DMS53 (cell line): ENCODE measurements around the gene CMTM6.
"Not testable (repeated sequence)": the region's sequence is repeated elsewhere in the genome, so short reads cannot be mapped to it uniquely, and the experiment has no call there.

Experiments
- DNase-seq: peaks from one replicate; lab custom pipeline; 2025; lab: John Stamatoyannopoulos, UW

The CMTM6 gene

DNA sequence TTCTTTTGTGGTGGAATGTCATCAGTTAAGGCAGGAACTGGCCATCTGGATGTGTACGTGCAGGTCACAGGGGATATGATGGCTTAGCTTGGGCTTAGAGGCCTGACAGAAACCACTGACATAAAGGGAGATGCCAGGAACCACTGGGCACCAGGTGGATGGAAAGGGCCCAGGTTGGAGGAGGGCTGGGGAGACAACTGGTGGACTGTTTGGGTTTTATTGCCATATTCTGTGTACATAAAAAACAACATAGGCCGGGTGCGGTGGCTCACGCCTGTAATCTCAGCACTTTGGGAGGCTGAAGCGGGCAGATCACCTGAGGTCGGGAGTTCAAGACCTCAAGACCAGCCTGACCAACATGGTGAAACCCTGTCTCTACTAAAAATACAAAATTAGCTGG lies 35.8 kb downstream of the CMTM6 start:
- not testable (repeated sequence) for DNase-seq

DNA sequence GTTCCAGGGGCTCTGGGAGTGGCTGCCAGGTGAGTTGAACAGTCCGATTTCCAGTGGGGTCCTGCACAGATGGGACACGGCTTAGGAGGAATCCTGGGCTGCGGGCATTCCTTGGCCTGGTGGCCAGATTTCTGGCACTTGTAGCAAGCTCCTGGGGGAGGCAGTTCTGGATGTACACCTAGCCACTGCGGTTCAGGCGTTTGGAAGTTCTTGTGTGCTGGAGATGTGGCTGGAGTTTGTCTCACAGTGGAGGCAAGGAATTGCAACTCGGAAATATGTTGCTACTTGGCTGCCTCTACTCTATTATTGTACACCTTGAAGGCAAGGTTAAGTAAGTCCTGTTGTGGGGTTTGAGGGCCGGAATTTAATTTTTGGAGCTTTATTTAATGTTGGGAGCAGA lies 37.9 kb downstream of the CMTM6 start:
- DNase-seq: not testable (repeated sequence)

GRCh38 chr3:32463415-32463814 lies 39.2 kb downstream of the CMTM6 start:
- not testable (repeated sequence) for DNase-seq

DNA sequence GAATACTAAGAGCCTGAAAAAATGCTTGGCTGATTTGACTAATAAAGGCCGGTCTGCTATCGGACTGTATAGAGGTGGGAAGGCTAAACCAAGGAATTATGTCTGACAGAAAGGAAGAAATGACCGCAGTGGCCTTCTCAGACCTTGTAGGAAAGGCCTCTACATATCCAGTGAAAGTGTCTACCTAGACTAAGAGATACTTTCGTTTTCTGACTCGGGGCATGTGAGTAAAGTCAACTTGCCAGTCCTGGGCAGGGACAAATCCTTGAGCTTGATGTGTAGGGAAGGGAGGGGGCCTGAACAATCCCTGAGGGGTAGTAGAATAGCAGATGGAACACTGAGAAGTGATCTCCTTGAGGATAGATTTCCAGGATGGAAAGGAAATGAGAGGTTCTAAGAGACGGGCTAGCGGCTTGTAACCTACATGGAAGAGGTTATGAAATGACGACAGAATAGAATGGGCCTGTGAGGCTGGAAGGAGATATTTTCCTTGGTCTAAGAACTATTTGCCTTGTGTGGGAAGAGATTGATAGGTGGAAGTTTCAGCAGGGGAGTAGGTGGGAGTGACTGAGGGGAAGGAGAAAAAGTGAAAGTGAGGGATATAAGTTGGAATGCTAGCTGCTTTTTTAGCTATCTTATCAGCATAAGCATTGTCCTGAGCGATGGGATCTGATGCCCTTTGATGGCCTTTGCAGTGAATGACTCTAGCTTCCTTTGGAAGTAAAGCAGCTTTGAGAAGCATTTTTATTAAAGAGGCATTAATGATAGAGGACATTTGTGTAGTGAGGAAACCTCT lies 40.3 kb downstream of the CMTM6 start:
- DNase-seq: peak; percentile 30

DNA sequence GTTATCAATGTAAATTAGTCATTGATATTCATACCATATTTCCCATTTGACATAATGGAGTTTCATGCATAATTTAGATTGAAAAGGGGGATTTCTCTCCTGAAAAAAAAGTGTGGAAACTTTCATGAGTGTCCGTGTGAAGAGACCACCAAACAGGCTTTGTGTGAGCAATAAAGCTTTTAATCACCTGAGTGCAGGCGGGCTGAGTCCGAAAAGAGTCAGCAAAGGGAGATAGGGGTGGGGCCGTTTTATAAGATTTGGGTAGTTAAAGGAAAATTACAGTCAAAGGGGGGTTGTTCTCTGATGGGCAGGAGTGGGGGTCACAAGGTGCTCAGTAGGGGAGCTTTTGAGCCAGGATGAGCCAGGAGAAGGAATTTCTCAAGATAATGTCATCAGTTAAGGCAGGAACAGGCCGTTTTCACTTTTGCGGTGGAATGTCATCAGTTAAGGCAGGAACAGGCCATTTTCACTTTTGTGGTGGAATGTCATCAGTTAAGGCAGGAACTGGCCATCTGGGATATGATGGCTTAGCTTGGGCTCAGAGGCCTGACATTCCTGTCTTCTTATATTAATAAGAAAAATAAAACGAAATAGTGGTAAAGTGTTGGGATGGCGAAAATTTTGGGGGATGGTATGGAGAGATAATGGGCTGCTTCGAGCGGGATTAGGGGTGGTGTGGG lies 41.7 kb downstream of the CMTM6 start:
- DNase-seq: not testable (repeated sequence)

- peak; percentile 82 for DNase-seq
Observed at GRCh38 chr3:32460031-32460749, 42.5 kb downstream of the CMTM6 start.

DNA sequence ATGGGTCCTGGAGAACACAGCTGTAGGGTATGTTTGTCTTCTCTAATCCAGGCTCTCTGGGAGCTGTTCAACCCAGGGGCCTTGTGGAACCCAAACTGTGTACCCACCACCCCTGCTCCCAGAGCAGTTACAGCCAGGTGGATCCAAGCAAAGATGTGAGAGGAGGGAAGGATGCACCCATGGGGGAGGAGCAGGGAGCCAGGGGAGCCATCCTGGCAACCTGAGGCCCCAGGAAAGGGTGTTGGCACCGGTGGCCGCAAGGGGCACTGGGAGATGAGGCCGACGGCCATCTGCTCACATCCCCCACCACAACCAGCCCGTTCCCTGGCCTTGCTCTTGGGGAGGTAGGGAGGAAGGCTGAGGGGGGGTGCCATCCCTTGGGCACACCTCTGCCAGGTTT lies 43.2 kb downstream of the CMTM6 start:
- no peak for DNase-seq

DNA sequence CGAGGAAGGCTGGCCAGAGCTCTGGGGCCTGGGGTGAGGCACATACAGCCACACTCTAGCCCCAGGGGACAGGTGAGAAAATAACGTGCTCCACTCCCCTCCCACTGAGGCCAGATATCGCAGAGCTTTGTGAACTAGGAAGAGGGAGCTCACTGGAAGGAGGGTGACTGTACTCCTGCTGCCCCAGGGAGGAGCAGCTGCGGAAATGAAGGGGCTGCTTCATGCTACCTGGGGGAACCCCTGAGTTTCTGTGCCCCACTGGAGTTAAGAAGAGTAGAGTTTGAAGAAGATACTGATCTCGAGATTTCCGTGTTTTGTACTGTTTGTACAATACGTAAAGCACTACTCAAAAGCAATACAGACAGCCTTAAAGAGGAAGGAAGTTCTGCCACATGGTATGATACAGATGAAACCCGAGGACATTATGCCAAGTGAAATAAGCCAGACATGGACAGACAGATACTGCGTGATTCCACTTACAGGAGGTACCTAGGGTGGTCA lies 44.6 kb downstream of the CMTM6 start:
- no peak for DNase-seq

- no peak for DNase-seq
Observed at GRCh38 chr3:32456429-32457130, 46.1 kb downstream of the CMTM6 start.

- DNase-seq: no peak
Observed at GRCh38 chr3:32455609-32456428, 46.8 kb downstream of the CMTM6 start.

DNA sequence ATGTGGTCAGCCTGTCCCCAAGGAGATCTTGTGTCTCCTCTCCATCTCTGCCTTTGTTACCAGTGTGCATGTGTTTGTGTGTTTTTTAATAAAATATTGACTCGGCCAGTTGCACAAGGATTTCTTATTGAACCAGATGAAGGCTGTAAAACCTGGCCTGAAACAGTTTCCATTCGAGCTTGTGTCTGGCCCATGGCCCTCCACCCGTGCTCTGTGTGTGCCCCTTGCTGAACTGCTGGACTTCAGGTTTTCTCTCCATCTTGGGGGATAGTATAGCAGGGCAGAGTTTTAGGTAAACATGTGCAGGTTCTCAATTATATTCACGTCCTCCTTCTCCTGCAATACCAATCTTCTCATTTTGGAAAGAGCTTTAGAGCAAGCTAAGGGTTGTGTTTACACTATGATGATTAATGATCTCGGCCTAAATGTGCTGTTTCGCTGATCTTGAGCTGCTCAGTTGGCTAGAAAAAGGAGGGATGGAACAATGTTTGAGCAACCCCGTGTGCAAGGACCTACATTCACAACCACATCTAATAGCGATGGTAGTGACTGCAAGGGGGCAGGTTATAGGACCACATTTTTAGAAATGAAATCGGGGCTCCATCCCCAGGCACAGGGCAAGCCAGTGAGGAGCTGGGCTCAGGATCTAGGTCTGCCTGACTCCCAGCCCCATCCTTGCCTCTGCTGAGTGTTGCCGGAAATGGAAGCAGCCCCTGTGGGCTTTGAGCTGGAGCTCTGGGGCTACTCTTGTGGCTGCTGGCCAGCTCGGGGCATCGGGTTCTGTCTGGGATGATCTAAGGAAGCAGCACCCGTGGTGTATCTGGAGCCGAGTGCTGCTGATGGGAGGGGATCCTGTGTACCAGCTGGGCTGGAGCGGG lies 47.7 kb downstream of the CMTM6 start:
- no peak for DNase-seq

GRCh38 chr3:32454111-32454510 lies 48.5 kb downstream of the CMTM6 start:
- no peak for DNase-seq

DNA sequence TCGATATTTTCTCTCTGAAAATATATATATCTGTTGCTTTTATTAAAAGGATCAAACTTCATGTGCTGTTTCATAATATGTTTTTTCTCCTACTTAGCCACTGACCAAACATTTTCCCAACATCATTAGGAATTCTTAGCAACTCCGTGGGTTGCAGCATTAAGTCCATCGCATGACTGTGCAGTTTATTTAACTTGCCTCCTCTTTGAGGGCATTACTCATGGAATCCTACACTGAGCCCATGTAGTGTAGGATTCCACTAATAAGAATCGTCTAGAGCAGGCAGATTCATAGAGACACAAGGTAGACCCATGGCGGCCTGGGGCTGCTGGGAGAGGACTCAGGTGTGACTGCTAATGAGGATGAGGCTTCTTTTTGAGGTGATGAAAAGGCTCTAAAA lies 49.3 kb downstream of the CMTM6 start:
- DNase-seq: no peak

DNA sequence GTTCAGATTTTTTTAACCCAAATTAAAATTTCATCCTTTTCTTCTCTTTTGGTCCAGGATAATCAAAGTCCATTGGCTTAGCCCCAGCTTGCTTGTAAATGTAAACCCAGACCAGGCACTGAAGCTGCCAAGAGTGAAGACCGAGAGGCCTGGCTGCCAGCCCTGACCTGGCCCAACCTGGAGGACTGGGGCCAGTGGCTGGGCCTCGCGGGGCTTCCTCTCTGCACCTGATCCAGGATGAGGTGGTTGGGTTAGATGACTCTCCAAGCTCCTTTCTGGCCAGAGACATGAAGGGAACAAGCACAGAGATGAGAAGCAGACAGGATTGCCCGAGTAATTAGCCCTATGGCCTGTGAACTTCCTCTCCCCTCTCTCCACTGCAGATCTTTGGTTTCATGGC lies 50.6 kb downstream of the CMTM6 start:
- DNase-seq: no peak

GRCh38 chr3:32450992-32451659 lies 51.5 kb downstream of the CMTM6 start:
- no peak for DNase-seq

DNA sequence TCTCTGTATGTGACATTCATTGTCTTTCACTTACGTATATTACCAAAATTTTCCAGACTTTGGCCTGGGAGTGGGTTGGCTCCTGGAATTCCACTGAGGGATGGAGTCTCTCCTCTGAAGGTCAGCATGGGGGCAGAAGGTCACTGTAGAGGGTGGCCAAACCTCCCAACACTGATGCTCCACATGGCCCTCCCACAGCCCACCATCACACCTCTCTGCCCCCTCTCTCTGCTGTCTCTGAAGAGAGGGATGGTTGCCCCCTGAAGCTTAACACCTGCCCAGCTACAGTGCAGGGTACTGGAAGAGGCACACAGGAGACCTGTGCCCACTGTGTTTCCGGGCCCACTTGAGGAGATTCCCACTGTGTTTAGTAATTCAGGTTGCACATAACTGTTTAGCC lies 52.2 kb downstream of the CMTM6 start:
- DNase-seq: no peak

GRCh38 chr3:32449691-32450090 lies 53.0 kb downstream of the CMTM6 start:
- no peak for DNase-seq

- DNase-seq: peak; percentile 9
Observed at GRCh38 chr3:32448686-32449474, 53.8 kb downstream of the CMTM6 start.

DNA sequence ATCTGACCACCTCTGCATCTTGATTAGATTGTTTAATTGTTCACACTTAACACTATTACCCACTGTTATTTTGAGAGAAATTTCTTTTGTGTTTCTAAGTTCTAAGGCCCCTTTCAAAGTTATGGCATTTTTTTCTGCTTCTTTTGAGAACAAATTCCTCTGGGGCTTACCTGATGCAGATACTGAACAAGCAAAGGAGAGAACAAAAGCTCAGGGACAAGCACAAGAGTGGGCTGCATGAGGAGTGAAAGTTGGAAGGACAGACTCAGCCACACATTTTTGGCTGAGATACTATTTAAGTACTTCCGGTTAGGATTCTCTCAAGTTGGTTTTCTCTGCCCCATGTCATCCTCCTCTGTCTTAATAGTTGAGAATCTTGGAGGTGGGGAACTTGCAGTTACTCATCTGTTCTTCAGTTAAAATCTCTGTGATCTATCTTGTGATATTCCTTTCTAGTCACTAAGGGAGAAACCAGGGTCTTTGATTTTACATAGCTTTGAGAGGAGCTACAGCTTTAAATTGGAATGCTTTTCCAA lies 54.7 kb downstream of the CMTM6 start:
- DNase-seq: no peak
